Transverse colon (tissue), 4 donors: Measurements from ENCODE around the gene PTDSS2. TPM values are rescaled to one million over a fixed set of nuclear protein-coding genes. Genes with fewer than 3 reads are reported as not detected.

Experiments used
- DNase-seq: peaks from one replicate; pipeline ENCODE4 v3.0.0-alpha.2; 2019
- H3K27ac ChIP-seq, 4 donors: fragments of 200-600 bp; sonication (generic); 2 replicates each; pipeline ENCODE4 v1.5.1; 2016 to 2018; ENCODE audit warnings: inconsistent platforms in 4 of 4
- H3K27me3 ChIP-seq: fragments of 200-600 bp; sonication (generic); 2 replicates; pipeline ENCODE4 v1.5.1; 2017; ENCODE audit warnings: inconsistent platforms
- H3K36me3 ChIP-seq, 4 donors: fragments of 200-600 bp; sonication (generic); 2 replicates each; pipeline ENCODE4 v1.5.1; 2017 to 2019; ENCODE audit warnings: inconsistent platforms in 4 of 4
- H3K4me1 ChIP-seq, 4 donors: fragments of 200-600 bp; sonication (generic); 2 replicates each; pipeline ENCODE4 v1.5.1; 2017 to 2020; ENCODE audit warnings: inconsistent platforms in 4 of 4
- H3K4me3 ChIP-seq, 4 donors: fragments of 200-600 bp; sonication (generic); 1 replicate in 1 of 4; 2 replicates in 3 of 4; pipeline versions ENCODE4 v1.5.1 to v1.6.1; 2017 to 2019; ENCODE audit warnings: inconsistent platforms in 4 of 4
- H3K9me3 ChIP-seq, 2 donors: fragments of 200-600 bp; sonication (generic); 2 replicates each; pipeline ENCODE4 v1.5.1; 2017 to 2019; ENCODE audit warnings: inconsistent platforms in 2 of 2
- CTCF ChIP-seq, 5 experiments: fragments of 200-600 bp in 3 of 5; fragments of 450-650 bp in 2 of 5; sonication (generic) in 3 of 5; IDR thresholded peaks; 1 replicate in 2 of 5; 2 replicates in 3 of 5; pipeline ENCODE4 v1.5.1; 2016 to 2017; ENCODE audit warnings: antibody characterized with exemption in 5 of 5, inconsistent platforms in 3 of 5, mild to moderate bottlenecking in 2 of 5, moderate library complexity in 1 of 5
- EP300 ChIP-seq: sonication (generic); formaldehyde crosslinking; IDR thresholded peaks from one replicate; pipeline ENCODE4 v1.6.1; 2017; ENCODE audit warnings: antibody characterized with exemption, low read depth
- POLR2A ChIP-seq: fragments of 450-650 bp; IDR thresholded peaks from one replicate; pipeline ENCODE4 v1.6.1; 2016; ENCODE audit warnings: antibody characterized with exemption, mild to moderate bottlenecking, moderate library complexity
- POLR2AphosphoS5 ChIP-seq, 3 donors: sonication (generic); formaldehyde crosslinking; IDR thresholded peaks; one replicate each; pipeline ENCODE4 v1.6.1; 2016; ENCODE audit warnings: antibody characterized with exemption in 3 of 3
- WGBS, 2 donors: methylation state at CpG; one replicate each; pipeline ENCODE4 v1.1.5; 2018; ENCODE audit warnings: low coverage in 1 of 2; 5-methylcytosine and 5-hydroxymethylcytosine counted together
- in situ Hi-C, 4 donors: fragments of 200-750 bp; cut with MboI; loops; one replicate each; pipeline versions ENCODE4 v1.15.0 to v1.15.1; 2017; ENCODE audit warnings: low sequenced_read_pairs in 3 of 4, low pct_ligation_motif_present in 1 of 4, low pct_unique_long_range_greater_than_20kb in 1 of 4
- intact Hi-C: fragments of 100-400 bp; cut with DNase I; formaldehyde crosslinking; loops from one replicate; pipeline ENCODE4 v1.15.1; 2023; ENCODE audit warnings: low total_unique reads
- total RNA-seq, 4 donors: library from RNA; depleted of rRNA; stranded (reverse); fragments of >200 nt; gene quantifications; one replicate each; pipeline ENCODE4 v1.1.0, GENCODE V29; 2016

The PTDSS2 gene
- total RNA-seq, 4 donors from 2014 or later = 28.5 to 264 (median 76.0) TPM

- no peak for DNase-seq
- Histone ChIP-seq H3K36me3 (no peaks in the 10 kb centered on the region), H3K9me3 (no peaks in the 10 kb centered on the region), H3K4me3 (no peak overlapping the region), H3K27ac (no peak overlapping the region), H3K27me3 (no peaks in the 10 kb centered on the region), H3K4me1 (no peaks in the 10 kb centered on the region)
- 90 to 100% methylated on average over 2 to 24 of the region's 24 CpGs for WGBS, 2 donors
- intact Hi-C loops = loop anchor here (10.0 kb wide), 1 partner anchor 45 kb away; the partner anchor contains the start of gene RNH1
- in situ Hi-C loops = loop anchor here in 1 of 4 donors (10.0 kb wide), 1 partner anchor 55 kb away; no protein-coding TSS in a partner anchor
- TF ChIP-seq POLR2AphosphoS5 (IDR thresholded peaks at IDR 0.05) = no peak
- TF ChIP-seq EP300 = no peak
- TF ChIP-seq POLR2A = no peak
- TF ChIP-seq CTCF (IDR thresholded peaks at IDR 0.05) = no peak
Measured at GRCh38 chr11:459511-460220, 9.6 kb downstream of the PTDSS2 start.

- intact Hi-C loops (no loop called here), in situ Hi-C loops (no loop called here)
- Histone ChIP-seq H3K36me3 (no peaks in the 10 kb centered on the region), H3K27ac (no peak overlapping the region), H3K27me3 (no peaks in the 10 kb centered on the region), H3K4me3 (no peak overlapping the region), H3K4me1 (no peaks in the 10 kb centered on the region), H3K9me3 (no peaks in the 10 kb centered on the region)
- 94% methylated on average over 32 of the region's 41 CpGs; no CpG with 5 or more reads in 1 of the 2 donors for WGBS, 2 donors
- no peak for DNase-seq
- no peak for TF ChIP-seq CTCF (IDR thresholded peaks at IDR 0.05)
Measured at GRCh38 chr11:460331-461199, 10.5 kb downstream of the PTDSS2 start.

DNA sequence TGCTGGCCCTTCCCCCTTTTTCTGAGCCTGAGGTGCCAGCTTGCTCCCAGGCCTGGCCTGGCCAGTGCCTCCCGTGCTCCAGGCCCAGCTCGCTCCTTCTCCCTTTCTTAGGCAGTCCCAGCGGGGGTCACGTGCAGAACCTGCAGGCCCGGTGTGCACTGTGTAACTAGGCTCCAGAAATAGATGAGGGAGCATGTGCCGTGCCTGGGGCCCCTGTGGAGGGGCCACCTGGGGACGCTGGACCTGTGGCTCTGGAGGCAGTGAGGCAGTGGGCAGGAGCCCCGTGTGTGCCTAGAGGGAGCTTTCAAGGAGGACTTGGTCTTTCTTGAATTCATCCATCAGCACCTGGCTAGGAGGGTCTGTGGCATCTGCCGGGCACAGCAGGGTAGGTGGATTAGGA is 11.5 kb downstream of the PTDSS2 start:
- 96% methylated on average over 8 of the region's 9 CpGs; no CpG with 5 or more reads in 1 of the 2 donors for WGBS, 2 donors
- intact Hi-C loops = no loop called here

More for the DNA sequence above, 11.5 kb downstream of the PTDSS2 start:
- Histone ChIP-seq H3K36me3 (no peaks in the 10 kb centered on the region), H3K27me3 (no peaks in the 10 kb centered on the region), H3K9me3 (no peaks in the 10 kb centered on the region), H3K27ac (no peak overlapping the region), H3K4me3 (no peak overlapping the region), H3K4me1 (no peaks in the 10 kb centered on the region)
- no peak for DNase-seq
- in situ Hi-C loops = no loop called here
- no peak for TF ChIP-seq CTCF (IDR thresholded peaks at IDR 0.05)
- no peak for TF ChIP-seq EP300
- TF ChIP-seq POLR2A = no peak
- TF ChIP-seq POLR2AphosphoS5 (IDR thresholded peaks at IDR 0.05) = no peak
